ENCODE results near the gene IFI6.
"Not testable (repeated sequence)": the region's sequence is repeated elsewhere in the genome, so short reads cannot be mapped to it uniquely, and the experiment has no call there.

The IFI6 gene, protein sequence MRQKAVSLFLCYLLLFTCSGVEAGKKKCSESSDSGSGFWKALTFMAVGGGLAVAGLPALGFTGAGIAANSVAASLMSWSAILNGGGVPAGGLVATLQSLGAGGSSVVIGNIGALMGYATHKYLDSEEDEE

GRCh38 chr1:27671964-27672749 is at the start of gene IFI6:
Gene IFI6, minus strand, starts transcription at chr1:27672192. Its CDS starts 2,878 bp downstream, at chr1:27669314.
- peak; percentile 43 for DNase-seq

GRCh38 chr1:27719286-27720251 is 47.6 kb upstream of the IFI6 start:
- no peak for DNase-seq

GRCh38 chr1:27716262-27716895 is 44.4 kb upstream of the IFI6 start:
- DNase-seq, result no peak

DNA sequence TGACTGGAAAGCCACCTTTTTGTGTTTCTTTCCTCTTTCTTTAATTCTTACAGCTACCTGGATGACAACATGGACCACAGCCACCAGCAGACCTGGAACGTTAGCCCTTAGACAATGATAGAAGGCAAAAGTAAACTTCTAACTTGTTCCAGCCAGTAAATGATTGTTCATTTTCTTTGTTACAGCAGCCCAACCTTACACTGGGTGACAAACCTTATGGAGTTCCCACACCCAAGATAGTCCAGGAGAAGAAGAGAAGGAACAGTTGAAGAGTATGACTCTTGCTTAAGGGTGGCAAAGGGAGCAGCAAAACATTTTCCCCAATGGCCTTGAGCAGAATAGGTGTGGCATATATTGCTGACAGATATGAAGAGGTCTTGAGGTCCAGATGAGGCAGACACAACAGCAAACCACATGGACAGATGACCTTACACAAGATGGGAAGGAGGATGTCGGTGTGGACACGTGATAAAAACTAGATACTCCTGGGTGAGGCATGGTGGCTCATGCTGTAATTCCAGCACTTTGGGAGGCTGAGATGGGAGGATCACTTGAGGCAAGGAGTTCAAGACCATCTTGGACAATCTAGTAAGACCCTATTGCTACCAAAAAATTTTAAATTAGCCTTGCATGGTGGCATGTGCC is 42.0 kb upstream of the IFI6 start:
- no peak for DNase-seq

DNA sequence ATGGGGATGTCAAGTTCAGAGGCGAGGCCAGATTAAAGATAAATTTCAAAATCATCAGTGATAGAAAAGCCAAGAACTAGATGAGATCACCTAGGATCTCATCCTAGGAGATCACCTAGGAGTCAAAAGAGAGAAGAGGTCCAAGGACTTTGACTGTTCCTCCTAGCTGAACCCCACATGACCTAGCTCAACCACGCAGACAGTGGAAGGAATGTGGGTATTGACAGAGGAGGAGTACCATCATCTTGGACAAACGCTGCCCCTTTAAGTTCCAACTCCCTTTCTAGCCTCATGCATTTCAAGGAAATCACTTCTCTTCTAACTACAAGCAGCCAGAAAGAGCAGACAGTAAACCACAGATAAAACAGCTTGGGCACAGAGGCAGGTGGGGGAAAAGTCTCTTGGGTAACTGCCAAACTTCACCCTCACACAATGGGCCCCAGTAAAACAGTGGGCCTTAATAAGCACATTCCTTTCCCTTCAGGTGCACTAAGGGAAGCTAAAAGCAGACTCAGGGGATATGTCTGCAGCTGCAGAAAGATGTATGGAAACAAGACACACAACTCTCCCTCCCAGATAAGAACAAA is 41.2 kb upstream of the IFI6 start:
- no peak for DNase-seq

DNA sequence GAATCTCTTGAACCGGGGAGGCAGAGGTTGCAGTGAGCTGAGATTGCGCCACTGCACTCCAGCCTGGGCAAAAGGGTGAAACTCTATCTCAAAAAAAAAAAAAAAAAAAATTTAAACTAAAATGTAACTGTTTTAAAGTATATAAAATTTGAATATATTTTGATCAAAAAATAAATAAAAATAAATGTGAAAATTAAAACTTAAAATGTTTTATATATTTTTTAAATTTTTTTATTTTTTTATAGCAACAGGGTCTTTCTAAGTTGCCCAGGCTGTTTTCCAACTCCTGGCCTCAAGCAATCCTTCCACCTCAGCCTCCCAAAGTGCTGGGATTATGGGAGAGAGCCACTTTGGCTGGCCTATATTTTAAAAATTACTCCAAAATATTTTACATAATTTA is 38.6 kb upstream of the IFI6 start:
- DNase-seq, result no peak

DNA sequence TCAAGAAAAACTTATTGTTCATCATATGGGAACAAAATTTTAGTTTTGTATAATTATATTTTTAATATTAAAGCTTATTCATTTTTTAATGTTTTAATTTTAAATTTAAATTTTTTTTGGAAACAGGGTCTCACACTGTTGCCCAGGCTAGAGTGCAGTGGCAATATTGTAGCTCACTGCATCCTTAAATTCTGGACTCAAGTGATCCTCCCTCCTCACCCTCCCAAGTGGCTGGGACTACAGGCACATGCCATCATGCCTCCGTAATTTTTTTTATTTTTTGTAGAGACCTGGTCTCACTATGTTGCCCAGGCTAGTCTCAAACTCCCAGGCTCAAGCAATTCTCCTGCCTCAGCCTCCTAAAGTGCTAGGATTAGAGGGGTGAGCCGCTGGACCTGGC is 33.6 kb upstream of the IFI6 start:
- DNase-seq, result no peak

DNA sequence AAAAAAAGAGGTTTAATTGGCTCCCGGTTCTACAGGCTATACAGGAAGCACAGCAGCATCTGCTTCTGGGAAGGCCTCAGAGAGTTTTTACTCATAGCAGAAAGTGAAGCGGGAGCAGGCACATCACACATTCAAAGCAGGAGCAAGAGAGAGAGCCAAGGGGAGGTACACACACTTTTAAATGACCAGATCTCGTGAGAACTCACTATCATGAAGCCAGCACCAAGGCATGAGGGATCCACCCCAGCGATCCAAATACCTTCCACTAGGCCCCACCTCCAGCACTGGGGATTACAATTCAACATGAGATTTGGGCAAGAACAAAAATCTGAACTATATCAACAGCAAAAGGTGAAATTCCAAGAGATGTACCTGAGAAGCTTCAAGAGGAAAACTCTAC is 33.0 kb upstream of the IFI6 start:
- no peak for DNase-seq

DNA sequence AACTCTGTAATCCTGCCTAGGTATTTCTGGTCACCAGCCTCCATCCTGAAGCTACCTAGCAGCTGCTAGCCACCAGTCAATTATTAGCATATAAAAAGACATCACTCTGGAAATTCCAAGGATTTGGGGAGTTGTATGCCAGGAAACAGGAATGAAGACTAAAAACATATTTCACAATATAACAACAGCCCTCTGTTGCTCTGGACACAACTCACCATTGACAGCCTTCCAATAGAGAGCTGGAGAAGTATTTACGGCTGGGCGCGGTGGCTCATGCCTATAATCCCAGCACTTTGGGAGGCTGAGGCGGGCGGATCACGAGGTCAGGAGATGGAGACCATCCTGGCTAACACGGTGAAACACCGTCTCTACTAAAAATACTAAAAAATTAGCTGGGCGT is 24.8 kb upstream of the IFI6 start:
- not testable (repeated sequence) for DNase-seq

DNA sequence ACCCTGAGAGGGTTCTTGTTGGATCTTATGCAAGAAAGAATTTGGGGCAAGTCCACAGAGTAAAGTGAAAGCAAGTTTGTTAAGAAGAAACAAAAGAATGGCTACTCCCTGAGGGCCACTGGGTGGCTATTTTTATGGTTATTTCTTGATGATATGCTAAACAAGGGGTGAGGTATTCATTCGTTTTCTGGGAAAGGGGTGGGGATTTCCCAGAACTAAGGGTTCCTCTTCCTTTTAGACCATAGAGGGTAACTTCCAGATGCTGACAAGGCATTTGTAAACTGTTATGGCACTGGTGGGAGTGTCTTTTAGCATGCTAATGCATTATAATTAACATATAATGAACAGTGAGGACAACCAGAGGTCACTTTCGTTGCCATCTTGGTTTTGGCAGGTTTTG is 18.2 kb upstream of the IFI6 start:
- no peak for DNase-seq

DNA sequence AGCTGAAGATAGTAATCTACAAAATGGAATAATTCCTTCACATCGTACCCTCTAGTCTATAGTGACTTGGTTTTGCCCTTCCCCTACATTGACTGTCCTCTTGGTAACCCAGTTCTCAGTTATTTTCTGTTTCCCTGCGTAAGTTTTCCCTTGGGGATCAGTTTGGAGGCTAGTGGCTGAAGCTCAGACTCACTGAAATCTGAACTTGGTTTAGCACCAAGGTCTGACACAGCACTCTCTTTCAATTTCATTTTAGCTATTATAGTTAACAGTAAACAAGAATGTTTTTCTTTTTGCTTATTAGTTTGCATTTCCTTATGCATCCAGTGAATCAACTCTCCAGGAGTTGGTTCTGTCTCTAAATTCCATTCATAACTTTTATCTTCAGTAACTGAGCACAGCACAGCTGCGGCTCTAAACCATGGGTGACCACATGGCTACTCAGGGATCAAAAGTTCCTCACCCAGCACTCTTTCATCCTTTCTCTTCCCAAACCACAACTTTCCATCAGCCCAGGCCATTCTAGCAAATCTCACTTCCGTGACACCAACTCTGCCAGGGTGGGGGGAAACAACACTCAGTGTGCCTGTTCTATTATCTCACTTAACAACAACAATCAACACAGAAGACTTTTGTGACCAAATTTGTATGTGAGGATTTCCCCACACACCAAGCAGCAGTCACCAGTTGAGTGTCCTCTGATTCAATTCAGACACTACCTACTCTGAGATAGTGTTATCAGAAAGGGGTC is 17.6 kb upstream of the IFI6 start:
- no peak for DNase-seq

GRCh38 chr1:27687906-27688305 is 15.9 kb upstream of the IFI6 start:
- DNase-seq, result no peak

GRCh38 chr1:27686223-27686990 is 14.4 kb upstream of the IFI6 start:
- DNase-seq, result no peak

GRCh38 chr1:27684176-27684575 is 12.2 kb upstream of the IFI6 start:
- DNase-seq, result no peak

DNA sequence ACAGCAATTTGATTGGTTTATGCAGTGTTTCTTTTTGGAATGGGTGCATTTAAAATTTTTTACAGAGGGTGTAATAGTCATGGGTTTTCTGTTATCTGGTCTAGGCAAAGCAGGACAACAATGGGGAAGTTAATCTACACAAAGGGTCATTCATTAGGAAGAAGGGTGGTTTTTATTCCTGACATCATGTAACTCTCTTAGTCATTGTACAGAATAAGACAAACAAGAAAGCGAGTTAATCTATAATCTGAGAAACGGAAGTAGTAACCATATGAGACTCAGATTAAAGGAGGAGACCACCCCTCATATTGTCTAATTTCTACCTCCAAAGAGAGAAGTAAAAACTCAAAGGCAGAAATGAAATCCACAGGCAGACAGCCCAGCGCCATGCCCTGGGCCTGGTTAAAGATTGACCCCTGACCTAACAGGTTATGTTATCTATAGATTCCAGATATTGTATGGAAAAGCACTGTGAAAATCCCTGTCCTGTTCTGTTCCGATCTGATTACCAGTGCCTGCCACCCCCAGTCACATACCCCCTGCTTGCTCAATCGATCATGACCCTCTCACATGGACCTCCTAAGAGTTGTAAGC is 10.5 kb upstream of the IFI6 start:
- DNase-seq, result no peak

- not testable (repeated sequence) for DNase-seq
Observed at GRCh38 chr1:27681580-27681979, 9.6 kb upstream of the IFI6 start.

- DNase-seq, result not testable (repeated sequence)
Observed at GRCh38 chr1:27680225-27680791, 8.3 kb upstream of the IFI6 start.

- no peak for DNase-seq
Observed at GRCh38 chr1:27678747-27679146, 6.8 kb upstream of the IFI6 start.

DNA sequence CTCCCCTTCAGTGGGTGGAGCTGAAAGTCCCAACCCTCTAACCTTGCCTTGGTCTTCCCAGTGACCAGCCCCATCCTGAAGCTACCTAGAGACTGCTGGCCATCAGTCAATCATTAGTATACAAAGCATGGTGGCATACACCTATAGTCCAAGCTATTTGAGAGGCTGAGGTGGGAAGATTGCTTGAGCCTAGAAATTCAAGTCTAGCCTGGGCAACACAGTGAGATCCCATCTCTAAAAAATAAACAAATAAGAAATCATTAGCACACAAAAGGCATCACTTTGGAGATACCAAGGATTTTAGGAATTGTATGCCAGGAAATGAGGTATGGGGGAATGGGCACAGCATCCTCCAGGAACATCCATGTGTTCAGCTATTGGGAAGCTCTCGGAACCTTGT is 4.4 kb upstream of the IFI6 start:
- no peak for DNase-seq

DNA sequence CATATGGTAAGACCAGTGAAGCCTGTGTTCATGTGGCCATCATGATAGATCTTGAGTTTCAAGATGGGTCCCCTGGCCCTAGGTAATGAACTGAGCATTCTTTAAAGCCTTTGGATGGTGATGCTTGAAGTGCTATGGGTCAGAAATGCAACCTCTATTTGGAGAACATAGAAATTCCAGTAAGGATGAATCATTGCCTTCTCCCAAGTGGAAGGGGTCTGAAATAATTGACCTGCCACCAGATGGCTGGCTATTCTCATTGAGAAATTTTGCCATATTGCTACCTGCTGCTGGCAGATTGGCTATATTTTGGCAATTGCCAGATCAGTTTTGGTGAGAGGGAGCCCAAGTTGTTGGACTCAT is 739 bp upstream of the IFI6 start:
- no peak for DNase-seq
